Measurements from ENCODE around the gene TES.
"Not testable (repeated sequence)": the region's sequence is repeated elsewhere in the genome, so short reads cannot be mapped to it uniquely, and the experiment has no call there.

TES gene

GRCh38 chr7:116292381-116292780 lies 82.0 kb downstream of the TES start:
- Histone ChIP-seq H3K36me3 (ENCODE audit: control insufficient read depth, insufficient read depth, low read length, severe bottlenecking) (no peaks in the 10 kb centered on the region), H3K4me1 (ENCODE audit: control insufficient read depth, insufficient read depth, low read length) (no peaks in the 10 kb centered on the region), H3K9me3 (ENCODE audit: control insufficient read depth, low read length) (no peaks in the 10 kb centered on the region), H3K9ac (ENCODE audit: low read length) (no peak overlapping the region), H3K4me3 (ENCODE audit: low read length) (no peak overlapping the region), H3K27me3 (replicated peaks; ENCODE audit: control insufficient read depth, insufficient read depth, low read length) (no peaks in the 10 kb centered on the region)
- DNase-seq (ENCODE audit: low read depth), result no peak

GRCh38 chr7:116293139-116293538 lies 82.8 kb downstream of the TES start:
- H3K4me3 ChIP-seq (ENCODE audit: low read length), result no peak overlapping the region
- H3K9me3 ChIP-seq (ENCODE audit: control insufficient read depth, low read length), result no peaks in the 10 kb centered on the region
- DNase-seq (ENCODE audit: low read depth), result no peak
- no peaks in the 10 kb centered on the region for H3K4me1 ChIP-seq (ENCODE audit: control insufficient read depth, insufficient read depth, low read length)
- H3K36me3 ChIP-seq (ENCODE audit: control insufficient read depth, insufficient read depth, low read length, severe bottlenecking), result no peaks in the 10 kb centered on the region
- no peak overlapping the region for H3K9ac ChIP-seq (ENCODE audit: low read length)
- no peaks in the 10 kb centered on the region for H3K27me3 ChIP-seq (replicated peaks; ENCODE audit: control insufficient read depth, insufficient read depth, low read length)

GRCh38 chr7:116293633-116294032 lies 83.3 kb downstream of the TES start:
- H3K27me3 ChIP-seq (replicated peaks; ENCODE audit: control insufficient read depth, insufficient read depth, low read length), result no peaks in the 10 kb centered on the region
- H3K4me1 ChIP-seq (ENCODE audit: control insufficient read depth, insufficient read depth, low read length), result no peaks in the 10 kb centered on the region
- H3K4me3 ChIP-seq (ENCODE audit: low read length), result no peak overlapping the region
- no peak overlapping the region for H3K9ac ChIP-seq (ENCODE audit: low read length)
- H3K36me3 ChIP-seq (ENCODE audit: control insufficient read depth, insufficient read depth, low read length, severe bottlenecking), result no peaks in the 10 kb centered on the region
- no peak for DNase-seq (ENCODE audit: low read depth)
- no peaks in the 10 kb centered on the region for H3K9me3 ChIP-seq (ENCODE audit: control insufficient read depth, low read length)

- not testable (repeated sequence) for DNase-seq (ENCODE audit: low read depth); H3K9me3 ChIP-seq (ENCODE audit: control insufficient read depth, low read length); H3K36me3 ChIP-seq (ENCODE audit: control insufficient read depth, insufficient read depth, low read length, severe bottlenecking); H3K27me3 ChIP-seq (replicated peaks; ENCODE audit: control insufficient read depth, insufficient read depth, low read length); H3K4me1 ChIP-seq (ENCODE audit: control insufficient read depth, insufficient read depth, low read length); H3K4me3 ChIP-seq (ENCODE audit: low read length); H3K9ac ChIP-seq (ENCODE audit: low read length)
Measured at GRCh38 chr7:116295903-116296302, 85.6 kb downstream of the TES start.

GRCh38 chr7:116298055-116298454 lies 87.7 kb downstream of the TES start:
- H3K36me3 ChIP-seq (ENCODE audit: control insufficient read depth, insufficient read depth, low read length, severe bottlenecking), result no peaks in the 10 kb centered on the region
- no peaks in the 10 kb centered on the region for H3K27me3 ChIP-seq (replicated peaks; ENCODE audit: control insufficient read depth, insufficient read depth, low read length)
- H3K9me3 ChIP-seq (ENCODE audit: control insufficient read depth, low read length), result no peaks in the 10 kb centered on the region
- DNase-seq (ENCODE audit: low read depth), result no peak
- no peak overlapping the region for H3K4me3 ChIP-seq (ENCODE audit: low read length)
- no peak overlapping the region for H3K9ac ChIP-seq (ENCODE audit: low read length)
- peaks cover 4% of the 10 kb centered on the region for H3K4me1 ChIP-seq (ENCODE audit: control insufficient read depth, insufficient read depth, low read length)

- H3K9me3 ChIP-seq (ENCODE audit: control insufficient read depth, low read length), result no peaks in the 10 kb centered on the region
- no peak overlapping the region for H3K9ac ChIP-seq (ENCODE audit: low read length)
- peaks cover 6% of the 10 kb centered on the region for H3K4me1 ChIP-seq (ENCODE audit: control insufficient read depth, insufficient read depth, low read length)
- H3K27me3 ChIP-seq (replicated peaks; ENCODE audit: control insufficient read depth, insufficient read depth, low read length), result no peaks in the 10 kb centered on the region
- no peak overlapping the region for H3K4me3 ChIP-seq (ENCODE audit: low read length)
- H3K36me3 ChIP-seq (ENCODE audit: control insufficient read depth, insufficient read depth, low read length, severe bottlenecking), result no peaks in the 10 kb centered on the region
- no peak for DNase-seq (ENCODE audit: low read depth)
Measured at GRCh38 chr7:116298576-116298975, 88.2 kb downstream of the TES start.

- Histone ChIP-seq H3K36me3 (ENCODE audit: control insufficient read depth, insufficient read depth, low read length, severe bottlenecking) (no peaks in the 10 kb centered on the region), H3K4me1 (ENCODE audit: control insufficient read depth, insufficient read depth, low read length) (peaks cover 19% of the 10 kb centered on the region), H3K4me3 (ENCODE audit: low read length) (no peak overlapping the region), H3K9me3 (ENCODE audit: control insufficient read depth, low read length) (no peaks in the 10 kb centered on the region), H3K9ac (ENCODE audit: low read length) (peak overlapping the region; percentile 10), H3K27me3 (replicated peaks; ENCODE audit: control insufficient read depth, insufficient read depth, low read length) (no peaks in the 10 kb centered on the region)
- no peak for DNase-seq (ENCODE audit: low read depth)
Measured at GRCh38 chr7:116305485-116306408, 95.4 kb downstream of the TES start.

GRCh38 chr7:116306409-116307048 lies 96.2 kb downstream of the TES start:
- DNase-seq (ENCODE audit: low read depth), result no peak
- Histone ChIP-seq H3K9ac (ENCODE audit: low read length) (peak overlapping the region; percentile 10), H3K36me3 (ENCODE audit: control insufficient read depth, insufficient read depth, low read length, severe bottlenecking) (no peaks in the 10 kb centered on the region), H3K4me3 (ENCODE audit: low read length) (no peak overlapping the region), H3K9me3 (ENCODE audit: control insufficient read depth, low read length) (no peaks in the 10 kb centered on the region), H3K27me3 (replicated peaks; ENCODE audit: control insufficient read depth, insufficient read depth, low read length) (no peaks in the 10 kb centered on the region), H3K4me1 (ENCODE audit: control insufficient read depth, insufficient read depth, low read length) (peaks cover 19% of the 10 kb centered on the region)

GRCh38 chr7:116307253-116307652 lies 96.9 kb downstream of the TES start:
- no peaks in the 10 kb centered on the region for H3K27me3 ChIP-seq (replicated peaks; ENCODE audit: control insufficient read depth, insufficient read depth, low read length)
- H3K9me3 ChIP-seq (ENCODE audit: control insufficient read depth, low read length), result no peaks in the 10 kb centered on the region
- no peak overlapping the region for H3K9ac ChIP-seq (ENCODE audit: low read length)
- H3K36me3 ChIP-seq (ENCODE audit: control insufficient read depth, insufficient read depth, low read length, severe bottlenecking), result no peaks in the 10 kb centered on the region
- peaks cover 19% of the 10 kb centered on the region for H3K4me1 ChIP-seq (ENCODE audit: control insufficient read depth, insufficient read depth, low read length)
- H3K4me3 ChIP-seq (ENCODE audit: low read length), result no peak overlapping the region
- DNase-seq (ENCODE audit: low read depth), result no peak

All from adipocyte (in vitro differentiated cells).